BLaER1 treated with 17β-estradiol and CSF1 and Interleukin-3, amounts not matched to agents 10 nM and 100 nM (cell line): ENCODE results near the gene CLSTN1.
A peak's percentile ranks its signal among the peaks of the same experiment; 100 is the strongest.

ENCODE experiments used
- H3K27ac ChIP-seq, 11 experiments: shearing (Covaris generic); formaldehyde crosslinking; 2 replicates each; pipeline ENCODE4 v1.8.1; 2022
- H3K27me3 ChIP-seq, 11 experiments: shearing (Covaris generic); formaldehyde crosslinking; 2 replicates each; pipeline ENCODE4 v1.8.1; 2022
- H3K36me3 ChIP-seq, 11 experiments: shearing (Covaris generic); formaldehyde crosslinking; 2 replicates each; pipeline ENCODE4 v1.8.1; 2022
- H3K4me1 ChIP-seq, 10 experiments: shearing (Covaris generic); formaldehyde crosslinking; 2 replicates each; pipeline ENCODE4 v1.8.1; 2022
- H3K4me2 ChIP-seq, 11 experiments: shearing (Covaris generic); formaldehyde crosslinking; 2 replicates each; pipeline ENCODE4 v1.8.1; 2022
- H3K4me3 ChIP-seq, 10 experiments: shearing (Covaris generic); formaldehyde crosslinking; 2 replicates each; pipeline ENCODE4 v1.8.1; 2022
- H3K9ac ChIP-seq, 11 experiments: shearing (Covaris generic); formaldehyde crosslinking; 2 replicates each; pipeline ENCODE4 v1.8.1; 2022
- H3K9me3 ChIP-seq, 11 experiments: shearing (Covaris generic); formaldehyde crosslinking; replicated peaks in 1 of 11; 2 replicates each; pipeline ENCODE4 v1.8.1; 2022
- H4K20me1 ChIP-seq, 11 experiments: shearing (Covaris generic); formaldehyde crosslinking; 2 replicates each; pipeline ENCODE4 v1.8.1; 2022
- Cebpa-rat ChIP-seq, 11 experiments: shearing (Covaris generic); IDR thresholded peaks; 2 replicates each; pipeline ENCODE4 v1.8.1; 2022

Gene CLSTN1

DNA sequence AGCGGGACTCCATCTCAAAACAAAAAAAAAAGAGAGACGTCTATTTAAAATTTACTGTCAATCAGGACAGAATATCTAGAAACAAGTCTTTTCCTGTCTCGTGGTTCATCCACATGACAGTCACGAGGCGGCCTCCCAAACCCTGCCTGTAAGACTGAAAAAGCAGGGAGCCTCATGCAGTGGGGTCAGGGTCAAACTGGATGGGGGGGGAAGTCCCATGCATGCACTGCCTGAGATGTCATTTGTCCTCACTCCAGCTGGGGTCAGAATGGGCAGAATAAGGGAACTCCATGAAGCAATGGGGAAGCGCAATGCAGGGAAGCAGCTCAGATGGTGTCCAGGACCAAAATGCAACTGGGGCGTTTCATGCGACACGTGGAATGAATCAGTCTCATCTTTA is 86.7 kb downstream of the CLSTN1 start:
- Histone ChIP-seq H3K4me1 (peaks cover 58 to 67% (median 63%) of the 10 kb centered on the region in 10 experiments), H3K27me3 (no peaks in the 10 kb centered on the region), H3K27ac (no peak overlapping the region; a peak in 2 of 22 replicates), H4K20me1 (peaks cover 10 to 73% (median 63%) of the 10 kb centered on the region in 11 experiments; a peak in 21 of 22 replicates), H3K36me3 (peaks cover 61 to 100% (median 92%) of the 10 kb centered on the region in 11 experiments), H3K4me2 (peak overlapping the region; percentile 63 to 85 (median 75)), H3K9me3 (peaks cover 0 to 9% (median 0%) of the 10 kb centered on the region in 11 experiments; a peak in 4 of 22 replicates), H3K9ac (no peak overlapping the region), H3K4me3 (no peak overlapping the region)
- no peak for TF ChIP-seq Cebpa-rat (IDR thresholded peaks at IDR 0.05)

DNA sequence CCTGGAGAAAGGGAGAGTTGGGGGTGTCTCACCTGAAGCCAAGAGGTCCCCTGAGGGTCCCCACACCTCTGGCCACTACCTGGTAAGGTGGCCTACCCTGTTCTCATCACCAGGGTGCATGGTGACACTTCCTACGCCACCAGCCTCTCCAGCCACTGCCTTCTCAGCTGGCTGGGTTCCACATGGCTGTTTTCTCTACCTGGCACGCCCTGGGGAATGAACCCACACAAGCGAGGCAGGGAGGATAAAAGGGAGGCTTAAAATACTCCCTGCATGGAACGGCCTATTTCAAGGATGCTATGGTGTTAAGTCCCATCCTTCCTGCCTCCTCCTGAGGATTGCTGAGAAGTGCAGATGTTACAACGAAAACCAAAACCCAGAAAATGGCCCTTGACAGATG is 87.5 kb downstream of the CLSTN1 start:
- H3K27ac ChIP-seq: no peak overlapping the region
- peak overlapping the region; percentile 63 to 85 (median 75) for H3K4me2 ChIP-seq
- H3K9ac ChIP-seq: no peak overlapping the region
- TF ChIP-seq Cebpa-rat (IDR thresholded peaks at IDR 0.05): no peak
- H4K20me1 ChIP-seq: peaks cover 18 to 81% (median 71%) of the 10 kb centered on the region in 11 experiments; a peak in 21 of 22 replicates
- peaks cover 66 to 76% (median 71%) of the 10 kb centered on the region in 10 experiments for H3K4me1 ChIP-seq
- peaks cover 61 to 100% (median 92%) of the 10 kb centered on the region in 11 experiments for H3K36me3 ChIP-seq
- H3K4me3 ChIP-seq: no peak overlapping the region
- H3K27me3 ChIP-seq: no peaks in the 10 kb centered on the region
- H3K9me3 ChIP-seq: peaks cover 0 to 9% (median 0%) of the 10 kb centered on the region in 11 experiments; a peak in 4 of 22 replicates

DNA sequence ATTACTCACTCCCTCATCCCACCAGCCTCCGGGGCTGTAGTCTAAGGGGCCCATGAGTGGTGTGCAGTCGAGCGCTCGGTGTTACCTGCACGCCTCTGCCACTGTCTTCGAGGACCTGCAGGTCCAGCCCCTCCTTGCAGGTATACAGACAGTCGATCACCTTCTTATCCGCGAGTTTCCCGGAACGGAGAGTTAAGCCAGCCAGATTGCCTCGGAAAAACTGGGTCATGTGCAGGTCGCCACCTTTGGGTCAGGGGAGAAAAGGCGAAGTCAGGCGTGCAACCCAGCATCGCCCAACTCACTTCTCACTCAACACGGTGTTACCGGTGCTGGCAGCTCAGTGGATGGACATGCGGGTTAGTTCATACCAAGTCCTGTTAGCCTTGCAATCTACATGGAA is 88.0 kb downstream of the CLSTN1 start:
- H3K4me3 ChIP-seq: no peak overlapping the region
- no peak overlapping the region for H3K27ac ChIP-seq
- TF ChIP-seq Cebpa-rat (IDR thresholded peaks at IDR 0.05): no peak
- peaks cover 61 to 100% (median 92%) of the 10 kb centered on the region in 11 experiments for H3K36me3 ChIP-seq
- H3K9ac ChIP-seq: 0 out of 22 replicates have a peak overlapping the region, but pooled peaks of 1 of the 11 experiments have one; percentile 8
- H3K4me1 ChIP-seq: peaks cover 71 to 80% (median 76%) of the 10 kb centered on the region in 10 experiments
- H3K9me3 ChIP-seq: peaks cover 0 to 9% (median 0%) of the 10 kb centered on the region in 11 experiments; a peak in 4 of 22 replicates
- no peaks in the 10 kb centered on the region for H3K27me3 ChIP-seq
- H3K4me2 ChIP-seq: peak overlapping the region; percentile 63 to 85 (median 75)
- H4K20me1 ChIP-seq: peaks cover 20 to 86% (median 75%) of the 10 kb centered on the region in 11 experiments; a peak in 21 of 22 replicates

DNA sequence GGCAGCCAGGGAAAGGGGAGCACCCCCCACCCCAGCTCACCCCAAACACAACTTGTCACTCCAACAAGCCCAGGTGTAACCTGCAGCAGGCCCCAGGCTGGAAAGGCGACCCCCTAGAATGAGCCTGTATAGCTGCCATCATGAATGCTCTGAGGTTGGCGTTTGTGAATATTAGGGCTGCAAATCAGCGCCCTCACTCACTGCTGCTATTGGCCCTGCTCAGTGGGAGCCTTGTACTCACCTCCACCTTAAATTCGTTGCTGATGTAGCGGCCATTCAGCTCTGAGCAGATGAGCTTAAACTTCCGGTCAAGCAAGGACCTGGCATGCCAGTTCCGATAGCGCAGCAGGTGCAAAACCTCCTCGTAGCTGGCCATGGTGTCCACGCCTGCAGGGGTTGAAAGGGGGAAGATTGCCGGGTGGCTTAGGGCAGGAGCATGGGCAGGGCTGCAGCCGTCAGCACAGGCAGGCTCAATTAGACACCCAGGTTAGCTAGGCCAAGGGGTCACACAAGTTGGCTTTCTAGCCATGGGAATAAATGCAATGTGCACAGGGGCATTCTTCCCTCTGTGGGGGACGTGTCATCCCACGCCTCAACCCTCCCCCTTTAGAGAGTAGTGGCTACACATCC is 90.5 kb downstream of the CLSTN1 start:
- Histone ChIP-seq H3K4me2 (peak overlapping the region; percentile 37 to 85 (median 75)), H3K4me3 (peak overlapping the region in 4 of 10 experiments; percentile 5 to 35 (median 11); a peak in 4 of 20 replicates), H3K27me3 (no peaks in the 10 kb centered on the region), H3K27ac (peak overlapping the region in 1 of 11 experiments; percentile 52; a peak in 3 of 22 replicates), H3K4me1 (peaks cover 92 to 99% (median 97%) of the 10 kb centered on the region in 10 experiments), H4K20me1 (peaks cover 29 to 100% (median 96%) of the 10 kb centered on the region in 11 experiments; a peak in 21 of 22 replicates), H3K9ac (peak overlapping the region in 5 of 11 experiments; percentile 3 to 54 (median 15); a peak in 3 of 22 replicates), H3K36me3 (peaks cover 60 to 100% (median 94%) of the 10 kb centered on the region in 11 experiments), H3K9me3 (peaks cover 0 to 9% (median 0%) of the 10 kb centered on the region in 11 experiments; a peak in 4 of 22 replicates)
- no peak for TF ChIP-seq Cebpa-rat (IDR thresholded peaks at IDR 0.05)

DNA sequence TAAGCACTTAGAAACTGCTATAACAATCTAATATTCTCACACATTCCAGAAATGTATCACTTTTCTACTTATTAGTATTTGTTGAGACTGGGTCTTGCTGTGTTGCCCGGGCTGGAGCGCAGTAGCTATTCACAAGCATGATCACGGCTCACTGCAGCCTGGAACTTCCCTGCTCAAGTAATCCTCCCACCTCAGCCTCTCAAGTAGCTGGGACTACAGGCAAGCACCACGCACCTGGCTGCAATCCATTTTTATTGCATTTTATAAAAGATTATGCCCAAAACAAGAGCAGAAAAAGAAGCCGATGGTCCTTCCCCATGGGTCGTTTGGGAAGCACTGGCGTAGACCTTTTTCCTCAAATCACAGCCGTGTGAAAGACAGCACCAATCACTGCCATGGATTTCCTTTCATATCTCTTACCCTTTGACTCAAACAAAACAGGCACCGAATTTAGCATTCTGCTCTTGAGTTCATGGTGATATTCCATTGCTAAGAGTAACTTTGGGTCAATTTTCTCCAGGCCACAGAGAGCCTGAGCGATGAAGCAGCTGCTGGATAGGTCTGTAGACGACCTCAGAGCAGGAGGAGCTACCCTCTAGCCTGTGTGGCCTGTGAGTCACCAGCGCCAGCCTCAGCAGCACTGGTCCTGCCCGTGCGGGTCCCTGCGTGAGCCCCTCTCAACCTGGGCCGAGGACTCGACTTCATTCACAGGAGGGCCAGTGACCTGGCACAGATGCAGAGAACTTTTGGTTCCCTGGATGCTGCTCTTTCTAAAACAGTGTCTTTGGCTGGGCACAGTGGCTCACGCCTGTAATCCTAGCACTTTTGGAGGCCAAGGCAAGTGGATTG is 91.4 kb downstream of the CLSTN1 start:
- Histone ChIP-seq H3K36me3 (peaks cover 66 to 100% (median 94%) of the 10 kb centered on the region in 11 experiments), H3K27ac (peak overlapping the region in 7 of 11 experiments; percentile 11 to 57 (median 30); a peak in 10 of 22 replicates)

DNA sequence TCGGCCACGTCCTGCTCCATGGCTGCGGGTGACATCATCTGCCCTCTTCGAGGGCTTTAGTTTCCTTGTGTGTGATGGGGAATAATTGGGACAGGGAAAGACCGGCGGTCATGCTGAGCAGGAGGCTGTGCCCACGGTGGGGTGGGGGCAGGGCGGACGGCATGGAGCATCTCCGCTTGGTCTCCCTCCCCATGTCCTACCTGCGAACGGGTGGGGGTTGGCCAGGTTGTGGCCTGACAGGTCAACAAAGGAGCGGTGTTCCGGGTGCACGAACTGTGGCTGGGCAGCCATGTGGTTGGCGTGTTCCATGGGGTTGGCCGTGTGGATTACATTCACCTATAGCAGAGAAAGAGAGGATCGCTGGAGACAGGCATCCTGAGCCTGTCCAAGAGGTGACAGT is 92.2 kb downstream of the CLSTN1 start:
- Histone ChIP-seq H3K4me1 (peaks cover 81 to 99% (median 98%) of the 10 kb centered on the region in 10 experiments), H3K36me3 (peaks cover 74 to 100% (median 96%) of the 10 kb centered on the region in 11 experiments), H3K4me3 (no peak overlapping the region), H4K20me1 (peaks cover 41 to 100% (median 97%) of the 10 kb centered on the region in 11 experiments; a peak in 21 of 22 replicates), H3K4me2 (peak overlapping the region; percentile 51 to 85 (median 77)), H3K27me3 (no peaks in the 10 kb centered on the region), H3K9ac (no peak overlapping the region; a peak in 2 of 22 replicates), H3K9me3 (peaks cover 0 to 9% (median 0%) of the 10 kb centered on the region in 11 experiments; a peak in 4 of 22 replicates), H3K27ac (peak overlapping the region in 4 of 11 experiments; percentile 29 to 62 (median 50); a peak in 5 of 22 replicates)
- TF ChIP-seq Cebpa-rat (IDR thresholded peaks at IDR 0.05): no peak

More for the DNA sequence above, 91.4 kb downstream of the CLSTN1 start:
- no peak for TF ChIP-seq Cebpa-rat (IDR thresholded peaks at IDR 0.05)
- Histone ChIP-seq H3K27me3 (no peaks in the 10 kb centered on the region), H3K9me3 (peaks cover 0 to 9% (median 0%) of the 10 kb centered on the region in 11 experiments; a peak in 4 of 22 replicates), H3K4me3 (peak overlapping the region in 2 of 10 experiments; percentile 5 to 35; a peak in 3 of 20 replicates), H3K4me2 (peak overlapping the region; percentile 63 to 85 (median 77)), H4K20me1 (peaks cover 38 to 100% (median 96%) of the 10 kb centered on the region in 11 experiments; a peak in 21 of 22 replicates), H3K4me1 (peaks cover 86 to 99% (median 98%) of the 10 kb centered on the region in 10 experiments), H3K9ac (peak overlapping the region in 8 of 11 experiments; percentile 3 to 54 (median 15); a peak in 9 of 22 replicates)

DNA sequence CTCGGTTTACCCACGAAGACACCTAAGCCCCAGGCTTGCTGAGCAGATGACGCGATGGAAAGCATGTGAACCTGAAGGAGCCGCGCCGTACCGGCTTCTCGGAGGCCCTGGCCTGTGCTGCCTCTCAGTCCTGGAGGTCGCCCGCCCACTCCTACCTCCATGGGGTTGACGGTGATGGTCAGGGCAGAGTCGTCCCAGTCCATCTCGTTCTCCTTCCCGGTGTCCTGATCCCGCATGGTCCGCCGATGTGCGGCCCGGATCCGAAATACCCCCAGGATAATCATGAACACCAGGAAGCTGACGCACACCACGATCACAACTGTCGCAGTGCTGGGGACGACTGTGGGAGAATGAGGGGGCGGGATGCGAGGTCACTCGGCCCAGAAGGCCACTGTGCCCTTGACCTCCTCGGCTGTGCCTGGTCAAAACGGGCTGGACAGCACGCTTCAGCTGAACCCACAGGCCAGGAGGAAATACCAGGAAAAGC is 92.7 kb downstream of the CLSTN1 start:
- 0 out of 20 replicates have a peak overlapping the region, but pooled peaks of 1 of the 10 experiments have one; percentile 1 for H3K4me3 ChIP-seq
- H3K27me3 ChIP-seq: no peaks in the 10 kb centered on the region
- H3K4me1 ChIP-seq: peaks cover 77 to 99% (median 98%) of the 10 kb centered on the region in 10 experiments
- H3K9me3 ChIP-seq: peaks cover 0 to 9% (median 0%) of the 10 kb centered on the region in 11 experiments; a peak in 4 of 22 replicates
- no peak for TF ChIP-seq Cebpa-rat (IDR thresholded peaks at IDR 0.05)
- H3K27ac ChIP-seq: peak overlapping the region in 8 of 11 experiments; percentile 24 to 62 (median 50); a peak in 14 of 22 replicates
- peak overlapping the region; percentile 51 to 85 (median 77) for H3K4me2 ChIP-seq
- peaks cover 44 to 100% (median 97%) of the 10 kb centered on the region in 11 experiments; a peak in 21 of 22 replicates for H4K20me1 ChIP-seq
- peak overlapping the region in 6 of 11 experiments; percentile 2 to 26 (median 18); a peak in 6 of 22 replicates for H3K9ac ChIP-seq
- H3K36me3 ChIP-seq: peaks cover 79 to 100% (median 96%) of the 10 kb centered on the region in 11 experiments
